NCI-H2196 (cell line): ENCODE results near the gene TTLL7.
A peak's percentile ranks its signal among the peaks of the same experiment; 100 is the strongest.

Experiments used
- DNase-seq: peaks from one replicate; lab custom pipeline; 2025; ENCODE audit not compliant: unreplicated experiment; lab: John Stamatoyannopoulos, UW

Gene TTLL7, protein sequence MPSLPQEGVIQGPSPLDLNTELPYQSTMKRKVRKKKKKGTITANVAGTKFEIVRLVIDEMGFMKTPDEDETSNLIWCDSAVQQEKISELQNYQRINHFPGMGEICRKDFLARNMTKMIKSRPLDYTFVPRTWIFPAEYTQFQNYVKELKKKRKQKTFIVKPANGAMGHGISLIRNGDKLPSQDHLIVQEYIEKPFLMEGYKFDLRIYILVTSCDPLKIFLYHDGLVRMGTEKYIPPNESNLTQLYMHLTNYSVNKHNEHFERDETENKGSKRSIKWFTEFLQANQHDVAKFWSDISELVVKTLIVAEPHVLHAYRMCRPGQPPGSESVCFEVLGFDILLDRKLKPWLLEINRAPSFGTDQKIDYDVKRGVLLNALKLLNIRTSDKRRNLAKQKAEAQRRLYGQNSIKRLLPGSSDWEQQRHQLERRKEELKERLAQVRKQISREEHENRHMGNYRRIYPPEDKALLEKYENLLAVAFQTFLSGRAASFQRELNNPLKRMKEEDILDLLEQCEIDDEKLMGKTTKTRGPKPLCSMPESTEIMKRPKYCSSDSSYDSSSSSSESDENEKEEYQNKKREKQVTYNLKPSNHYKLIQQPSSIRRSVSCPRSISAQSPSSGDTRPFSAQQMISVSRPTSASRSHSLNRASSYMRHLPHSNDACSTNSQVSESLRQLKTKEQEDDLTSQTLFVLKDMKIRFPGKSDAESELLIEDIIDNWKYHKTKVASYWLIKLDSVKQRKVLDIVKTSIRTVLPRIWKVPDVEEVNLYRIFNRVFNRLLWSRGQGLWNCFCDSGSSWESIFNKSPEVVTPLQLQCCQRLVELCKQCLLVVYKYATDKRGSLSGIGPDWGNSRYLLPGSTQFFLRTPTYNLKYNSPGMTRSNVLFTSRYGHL

DNA sequence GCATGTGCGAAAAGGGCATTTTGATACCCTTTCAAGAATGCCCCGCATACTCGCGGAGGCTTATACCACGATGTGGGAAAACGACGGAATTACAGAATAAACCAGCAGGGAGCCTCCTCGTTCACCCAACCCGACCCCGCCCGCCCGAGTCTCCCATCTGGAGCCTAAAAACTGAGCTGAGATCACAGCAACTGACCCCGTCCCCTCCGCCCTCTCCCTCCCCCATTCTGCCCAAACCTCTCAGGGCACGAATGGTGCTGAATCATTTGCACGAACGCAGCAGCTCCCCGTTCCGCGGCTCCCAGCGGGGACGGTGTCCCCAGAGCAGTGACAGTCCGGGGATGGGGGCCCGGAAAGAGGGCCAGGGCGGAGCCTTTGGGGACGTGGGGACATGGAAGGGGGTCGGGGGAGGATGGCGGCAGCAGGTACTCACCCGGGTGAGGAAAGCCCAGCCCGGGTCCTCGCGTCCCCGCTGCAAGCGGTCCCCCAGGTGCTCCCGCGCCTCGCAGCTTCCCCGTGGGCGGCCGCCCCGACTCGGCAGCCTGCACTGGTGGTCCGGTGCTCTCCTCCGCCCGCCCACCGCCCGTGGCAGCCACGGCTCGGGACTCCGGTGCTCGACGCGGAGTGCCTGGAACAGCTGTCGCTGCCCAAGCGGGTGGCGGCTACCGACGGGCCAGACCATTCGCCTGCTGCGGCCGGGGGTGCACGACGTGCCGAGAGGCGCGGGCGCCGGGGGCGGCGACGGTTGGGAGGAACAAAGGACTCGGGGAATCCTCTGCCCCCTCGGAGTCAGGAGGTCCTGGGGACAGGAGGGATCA is at the start of gene TTLL7:
TTLL7 (minus strand) TSS at position 635 of the 818 bp plus-strand sequence. CDS start 46,921 bp downstream, outside the sequence.
- DNase-seq, result peak; percentile 89

DNA sequence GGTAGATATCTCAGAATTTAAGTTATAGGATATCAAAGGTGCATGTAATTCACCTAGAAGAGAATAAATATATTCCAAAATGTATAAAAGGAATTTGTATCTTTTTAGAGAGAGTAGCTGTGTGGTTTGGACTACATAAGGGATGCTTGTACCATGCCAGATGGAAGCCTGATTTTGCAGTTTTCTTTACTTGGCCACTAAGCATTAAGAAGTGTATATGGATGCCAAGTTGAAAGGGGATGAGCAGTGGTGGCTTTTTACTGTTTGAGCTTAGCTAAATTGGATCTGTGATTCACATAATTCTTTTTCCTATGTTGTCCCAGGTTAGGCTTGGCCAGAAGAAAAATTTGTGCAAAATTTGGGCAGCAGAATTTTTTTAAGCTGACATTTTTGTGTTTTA is 43.5 kb upstream of the TTLL7 start:
- no peak for DNase-seq

GRCh38 chr1:84037758-84038611 is 39.1 kb upstream of the TTLL7 start:
- no peak for DNase-seq

DNA sequence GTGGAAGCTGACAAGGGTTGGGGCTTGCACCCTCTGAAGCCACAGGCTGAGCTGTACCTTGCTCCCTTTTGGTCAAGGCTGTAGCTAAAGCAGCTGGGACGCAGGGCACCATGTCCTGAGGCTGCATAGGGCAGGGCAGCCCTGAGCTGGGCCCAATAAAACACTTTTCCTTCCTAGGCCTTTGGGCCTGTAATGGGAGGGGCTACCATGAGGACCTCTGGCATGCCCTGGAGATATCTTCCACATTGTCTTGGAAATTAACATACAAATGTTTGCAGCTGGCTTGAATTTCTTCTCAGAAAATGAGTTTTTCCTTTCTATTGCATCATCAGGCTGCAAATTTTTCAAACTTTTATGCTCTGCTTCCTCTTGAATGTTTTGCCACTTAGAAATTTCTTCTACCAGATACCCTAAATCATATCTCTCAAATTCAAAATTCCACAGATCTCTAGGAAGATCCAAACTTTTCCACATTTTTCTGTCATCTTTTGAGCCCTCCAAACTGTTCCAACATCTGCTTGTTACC is 32.9 kb upstream of the TTLL7 start:
- no peak for DNase-seq

GRCh38 chr1:84027368-84027767 is 28.4 kb upstream of the TTLL7 start:
- DNase-seq, result no peak

GRCh38 chr1:84025966-84026365 is 27.0 kb upstream of the TTLL7 start:
- DNase-seq, result no peak

DNA sequence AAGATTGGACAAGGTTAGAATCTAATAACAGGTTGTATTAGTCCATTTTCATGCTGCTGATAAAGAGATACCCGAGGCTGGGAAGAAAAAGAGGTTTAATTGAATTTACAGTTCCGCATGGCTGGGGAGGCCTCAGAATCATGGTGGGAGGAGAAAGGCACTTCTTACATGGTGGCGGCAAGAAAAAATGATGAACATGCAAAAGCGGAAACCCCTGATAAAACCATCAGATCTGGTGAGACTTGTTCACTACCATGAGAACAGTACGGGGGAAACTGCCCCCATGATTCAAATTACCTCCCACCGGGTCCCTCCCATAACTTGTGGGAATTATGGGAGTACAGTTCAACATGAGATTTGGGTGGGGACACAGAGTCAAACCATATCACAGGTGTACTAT is 22.9 kb upstream of the TTLL7 start:
- no peak for DNase-seq

- no peak for DNase-seq
These were observed 21.2 kb upstream of the TTLL7 start for GRCh38 chr1:84020151-84020550.

DNA sequence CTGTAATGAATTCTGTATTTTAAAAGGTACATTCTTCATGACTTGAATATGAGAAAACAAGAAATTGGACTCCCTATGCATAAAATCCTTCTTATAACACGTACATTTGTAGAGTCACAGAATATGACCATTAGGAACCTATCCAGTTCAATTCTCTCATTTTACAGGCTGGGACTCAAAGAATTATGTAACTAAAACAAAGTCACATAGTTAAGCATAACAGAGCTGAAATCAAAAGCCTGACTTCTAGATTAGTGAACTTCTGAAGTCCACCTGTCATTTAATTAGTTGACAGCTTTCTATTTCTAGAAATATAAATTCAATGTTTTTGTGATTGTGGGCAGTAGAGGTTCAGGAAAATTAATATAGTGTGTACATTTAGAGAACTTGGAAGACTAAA is 20.3 kb upstream of the TTLL7 start:
- DNase-seq, result no peak

GRCh38 chr1:84013708-84014107 is 14.8 kb upstream of the TTLL7 start:
- no peak for DNase-seq

DNA sequence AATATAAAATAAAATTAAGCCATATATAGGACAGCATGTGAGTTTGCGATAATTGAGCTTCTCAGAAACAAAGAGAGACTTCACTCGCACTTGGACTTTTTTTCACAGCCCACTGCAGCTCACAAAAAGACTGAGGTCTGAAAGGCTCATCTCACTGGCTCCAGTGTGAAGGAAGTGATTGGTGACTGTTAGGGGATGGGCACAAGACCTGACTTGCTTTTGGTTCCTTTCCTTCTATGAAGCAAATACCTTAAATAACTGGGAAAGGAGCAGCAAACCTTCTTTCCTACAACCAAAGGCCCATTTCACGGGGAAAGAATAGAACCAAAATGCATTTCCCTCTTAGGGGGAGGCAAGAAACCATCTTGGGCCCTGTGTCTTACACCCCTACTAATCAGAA is 13.1 kb upstream of the TTLL7 start:
- DNase-seq, result no peak

- no peak for DNase-seq
These were observed 11.2 kb upstream of the TTLL7 start for GRCh38 chr1:84010136-84010535.

DNA sequence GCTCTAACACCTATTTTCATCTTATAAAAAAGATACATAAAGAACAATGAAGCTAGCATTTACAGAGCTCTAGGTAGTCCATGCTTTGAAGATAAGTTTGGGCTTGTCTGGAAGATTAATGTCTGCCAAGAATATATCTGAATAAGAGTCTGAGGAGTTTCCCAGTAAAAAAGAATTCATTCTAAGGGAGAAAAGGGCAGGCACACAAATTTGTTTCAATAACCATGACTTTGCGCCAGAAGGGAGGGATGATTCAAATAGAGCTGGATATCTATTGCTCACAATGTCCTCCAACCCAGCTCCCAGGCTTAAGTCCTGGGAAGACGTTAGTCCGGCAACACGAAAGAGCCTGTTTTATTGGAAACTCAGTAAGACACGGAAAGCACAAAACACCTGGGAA is 9.7 kb upstream of the TTLL7 start:
- DNase-seq, result no peak

GRCh38 chr1:84006591-84006990 is 7.7 kb upstream of the TTLL7 start:
- DNase-seq, result no peak

DNA sequence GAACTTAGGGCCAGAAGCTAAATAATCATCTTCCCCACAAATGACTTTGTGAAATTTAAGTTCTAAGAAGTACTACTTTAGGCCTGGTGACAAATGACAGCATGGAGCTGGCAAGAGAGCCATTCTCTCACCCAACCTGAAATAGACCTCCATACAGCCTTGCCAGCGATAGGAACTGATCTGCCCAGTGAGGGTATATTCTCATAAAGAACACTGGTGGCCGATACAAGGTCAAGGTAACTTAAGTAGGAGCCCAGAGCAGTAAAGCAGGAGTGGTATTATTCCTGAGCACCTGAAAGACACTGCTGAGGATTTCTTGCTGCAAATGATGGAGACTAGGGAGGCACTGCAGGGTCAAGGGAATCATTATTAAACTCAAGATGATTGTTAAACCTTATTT is 2.6 kb upstream of the TTLL7 start:
- no peak for DNase-seq

GRCh38 chr1:84000954-84001495 is 2.1 kb upstream of the TTLL7 start:
- no peak for DNase-seq

- no peak for DNase-seq
These were observed 1.4 kb upstream of the TTLL7 start for GRCh38 chr1:84000196-84000885.

- DNase-seq, result peak; percentile 89
These were observed 436 bp upstream of the TTLL7 start for GRCh38 chr1:83999316-83999819.

DNA sequence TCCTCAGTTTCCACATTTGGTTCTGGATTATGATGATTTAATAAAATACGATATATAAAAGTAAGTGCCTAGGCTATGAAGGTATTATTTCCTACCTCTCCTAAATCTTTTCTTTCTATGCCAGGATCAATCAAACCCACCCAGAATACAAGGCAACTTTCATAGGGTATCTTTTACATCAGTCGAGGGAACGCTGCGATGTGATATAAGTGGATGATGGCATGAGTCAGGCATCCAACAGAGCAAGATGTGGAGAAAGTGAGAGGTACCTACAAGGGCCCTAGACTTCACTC is 781 bp downstream of the TTLL7 start:
- no peak for DNase-seq
